GM21737 (cell line): Measurements from ENCODE around the gene MCU.
"Not testable (repeated sequence)": the region's sequence is repeated elsewhere in the genome, so short reads cannot be mapped to it uniquely, and the experiment has no call there.

Experiments
- ATAC-seq: cut with Tn5 transposase; IDR thresholded peaks from one replicate; pipeline ENCODE4 v1.9.1; 2021; ENCODE audit warnings: mild to moderate bottlenecking, moderate library complexity; ENCODE audit not compliant: unreplicated experiment

Gene MCU

DNA sequence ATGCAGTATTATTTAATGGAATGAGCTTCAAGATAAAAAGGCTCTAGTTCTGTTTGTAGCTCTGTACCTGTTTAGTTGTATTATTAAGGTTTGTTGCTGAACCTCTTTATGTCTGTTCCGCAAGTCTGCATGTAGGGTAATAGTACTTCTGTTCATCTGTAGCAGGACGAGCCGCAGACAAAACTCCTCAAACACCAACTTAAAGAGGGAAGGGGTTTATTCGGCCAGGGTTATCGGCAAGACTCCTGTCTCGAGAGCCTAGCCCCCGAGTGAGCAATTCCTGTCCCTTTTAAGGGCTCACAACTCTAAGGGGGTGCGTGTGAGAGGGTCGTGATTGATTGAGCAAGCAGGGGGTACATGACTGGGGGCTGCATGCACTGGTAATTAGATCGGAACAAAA lies 67.0 kb downstream of the MCU start:
- not testable (repeated sequence) for ATAC-seq

DNA sequence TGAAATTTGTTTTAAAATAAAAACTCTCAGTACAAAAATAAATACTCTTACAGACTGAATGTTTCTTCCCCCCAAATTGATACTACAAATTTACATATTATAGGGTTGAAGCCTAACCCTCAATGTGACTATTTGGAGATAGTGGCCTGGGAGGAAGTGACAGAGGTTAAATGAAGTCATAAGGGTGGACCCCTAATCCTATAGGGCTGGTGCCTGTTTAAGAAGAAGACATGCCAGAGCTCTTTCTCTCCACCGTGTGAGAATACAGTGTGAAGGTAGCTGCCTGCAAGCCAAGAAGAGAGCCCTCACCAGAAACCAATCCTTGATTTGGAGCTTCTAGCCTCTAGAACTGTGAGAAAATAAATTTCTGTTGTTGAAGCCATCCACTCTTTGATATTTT lies 67.6 kb downstream of the MCU start:
- ATAC-seq = no peak

DNA sequence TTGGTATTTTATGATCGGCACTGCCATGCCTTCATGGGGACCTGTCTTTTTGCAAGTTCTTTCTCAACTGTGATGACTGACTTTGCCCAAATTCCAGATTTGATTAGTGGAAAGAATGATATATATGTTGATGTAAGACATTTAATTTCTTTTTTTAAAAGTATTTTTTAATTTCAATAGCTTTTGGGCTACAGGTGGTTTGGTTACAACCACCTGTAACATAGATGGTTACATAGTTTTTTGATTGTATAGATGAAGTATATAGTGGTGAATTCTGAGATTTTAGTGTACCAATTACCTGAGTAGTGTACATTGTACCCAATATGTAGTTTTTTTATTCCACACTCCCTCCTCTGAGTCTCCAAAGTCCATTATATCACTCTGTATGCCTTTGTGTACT lies 69.6 kb downstream of the MCU start:
- no peak for ATAC-seq

DNA sequence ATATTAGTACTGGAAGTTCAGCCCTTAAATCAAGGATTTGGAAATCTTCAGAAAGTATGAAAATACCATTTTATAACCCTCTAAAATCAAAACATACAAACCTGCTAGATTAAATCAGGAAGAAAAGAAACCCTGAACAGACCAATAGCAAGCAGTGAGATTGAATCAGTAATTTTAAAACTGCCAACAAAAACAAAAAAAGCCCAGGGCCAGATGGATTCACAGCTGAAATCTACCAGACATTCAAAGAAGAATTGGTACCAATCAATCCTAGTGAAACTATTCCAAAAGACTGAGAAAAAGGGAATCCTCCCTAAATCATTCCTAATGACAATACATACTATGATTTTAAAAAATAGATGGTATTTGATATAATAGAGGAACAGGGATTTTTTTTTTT lies 70.1 kb downstream of the MCU start:
- no peak for ATAC-seq

DNA sequence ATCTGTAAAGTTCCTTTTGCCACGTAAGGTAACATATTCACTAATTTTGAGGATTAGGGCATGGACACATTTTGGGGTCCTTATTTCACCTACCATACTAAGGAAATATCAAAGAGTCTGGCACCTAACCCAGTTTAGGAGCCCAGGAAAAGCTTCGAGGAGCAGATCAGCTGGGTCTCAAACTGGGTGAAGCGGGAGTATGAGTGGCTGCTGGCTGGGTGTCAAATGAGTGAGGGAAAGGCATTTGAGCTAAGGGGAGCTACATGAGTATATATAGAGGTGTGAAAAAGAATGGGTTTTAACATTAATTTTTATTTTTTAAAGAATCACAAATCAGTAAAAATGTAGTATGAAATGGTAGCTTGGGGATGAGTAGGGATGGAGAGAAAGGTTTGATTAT lies 71.3 kb downstream of the MCU start:
- ATAC-seq = no peak

DNA sequence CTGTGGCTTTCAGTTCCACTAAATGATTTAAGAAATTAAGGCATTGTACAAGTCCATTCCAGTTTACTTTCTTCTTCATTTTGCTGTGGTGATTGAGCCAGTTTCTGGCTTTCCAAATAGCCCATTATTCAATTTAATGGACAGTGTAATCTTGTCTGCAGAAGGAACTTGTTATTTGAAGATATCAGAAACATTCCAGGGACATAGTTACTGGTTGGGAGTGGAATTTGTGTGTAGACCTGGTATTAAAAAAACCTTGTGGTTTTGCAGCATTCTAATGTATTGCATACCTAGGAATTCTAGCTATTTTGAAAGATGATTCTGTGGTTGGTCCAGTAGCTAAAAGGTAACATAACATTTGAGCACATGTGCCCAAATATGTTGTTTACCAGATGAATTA lies 72.2 kb downstream of the MCU start:
- no peak for ATAC-seq

DNA sequence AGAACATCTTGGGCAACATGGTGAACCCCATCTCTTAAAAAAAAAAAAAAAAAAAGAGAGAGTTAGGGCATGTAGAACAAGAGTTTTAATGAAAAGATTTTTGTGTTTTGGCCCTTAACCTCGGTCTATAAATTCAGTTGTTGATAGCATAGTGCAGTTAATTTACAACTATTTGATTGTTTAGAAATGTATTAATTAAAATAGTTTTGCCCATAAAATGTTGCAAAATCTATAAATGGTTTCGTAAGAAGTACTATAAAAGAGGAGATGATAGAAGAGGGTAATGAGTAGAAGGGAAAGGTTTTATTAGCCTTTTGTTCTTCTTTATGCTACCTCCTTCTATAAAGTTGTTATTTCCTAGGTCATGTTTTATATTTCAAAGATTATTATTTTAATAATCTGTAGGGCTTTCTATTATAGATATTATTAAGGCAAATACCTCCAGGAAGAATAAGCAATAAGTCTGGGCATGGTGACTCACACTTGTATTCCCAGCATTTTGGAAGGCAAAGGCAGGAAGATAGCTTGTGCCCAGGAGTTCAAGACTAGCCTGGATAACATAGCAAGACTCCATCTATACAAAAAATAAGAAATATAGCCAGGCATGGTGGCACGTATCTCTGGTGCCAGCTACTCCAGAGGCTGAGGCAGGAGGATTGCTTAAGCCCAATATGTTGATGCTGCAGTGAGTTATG lies 73.3 kb downstream of the MCU start:
- ATAC-seq = no peak

DNA sequence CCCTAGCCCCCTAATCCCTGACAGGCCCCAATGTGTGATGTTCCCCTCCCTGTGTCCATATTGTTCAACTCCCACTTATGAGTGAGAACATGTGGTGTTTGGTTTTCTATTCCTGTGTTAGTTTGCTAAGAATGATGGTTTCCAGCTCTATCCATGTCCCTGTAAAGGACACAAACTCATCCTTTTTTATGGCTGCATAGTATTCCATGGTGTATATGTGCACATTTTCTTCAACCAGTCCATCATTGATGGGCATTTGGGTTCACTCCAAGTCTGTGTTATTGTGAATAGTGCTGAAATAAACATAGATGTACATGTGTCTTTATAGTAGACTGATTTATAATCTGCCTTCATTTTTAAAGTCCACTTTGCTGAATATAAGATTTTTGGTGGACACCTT lies 79.3 kb downstream of the MCU start:
- not testable (repeated sequence) for ATAC-seq

DNA sequence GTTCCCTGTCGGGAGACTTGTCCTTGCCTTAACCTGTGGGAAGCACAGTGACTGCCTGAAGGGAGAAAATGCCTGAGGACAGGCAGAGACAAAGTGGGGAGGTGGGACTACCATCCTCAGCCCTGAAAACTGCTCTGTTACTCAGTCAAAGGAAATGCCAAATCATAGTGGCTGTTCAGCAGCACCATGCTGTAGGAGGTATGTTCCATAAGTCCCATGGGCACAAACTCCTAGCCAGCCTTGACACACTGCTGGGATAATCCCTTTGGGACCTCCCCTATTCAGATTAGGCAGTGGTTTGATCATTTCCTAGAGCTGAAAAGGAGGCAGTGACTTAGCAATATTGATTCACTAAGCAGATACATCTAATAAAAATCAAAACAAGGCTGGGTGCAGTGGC lies 80.1 kb downstream of the MCU start:
- no peak for ATAC-seq

DNA sequence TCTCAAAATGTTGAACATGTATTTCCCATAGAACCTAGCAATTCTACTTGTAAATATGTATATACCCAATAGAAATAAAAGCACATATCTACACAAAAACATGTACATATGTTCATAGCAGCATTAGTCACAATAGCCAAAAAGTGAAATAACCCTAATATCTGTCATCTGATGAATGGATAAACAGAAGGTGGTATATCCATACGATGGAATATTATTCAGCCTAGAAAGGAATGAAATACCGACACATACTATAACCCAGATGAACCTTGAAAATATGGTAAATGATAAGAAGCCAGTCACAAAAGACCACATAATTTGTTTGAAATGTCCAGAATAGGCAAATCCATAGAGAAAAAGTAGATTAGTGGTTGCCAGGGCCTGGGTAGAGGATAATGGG lies 87.9 kb downstream of the MCU start:
- ATAC-seq = no peak

DNA sequence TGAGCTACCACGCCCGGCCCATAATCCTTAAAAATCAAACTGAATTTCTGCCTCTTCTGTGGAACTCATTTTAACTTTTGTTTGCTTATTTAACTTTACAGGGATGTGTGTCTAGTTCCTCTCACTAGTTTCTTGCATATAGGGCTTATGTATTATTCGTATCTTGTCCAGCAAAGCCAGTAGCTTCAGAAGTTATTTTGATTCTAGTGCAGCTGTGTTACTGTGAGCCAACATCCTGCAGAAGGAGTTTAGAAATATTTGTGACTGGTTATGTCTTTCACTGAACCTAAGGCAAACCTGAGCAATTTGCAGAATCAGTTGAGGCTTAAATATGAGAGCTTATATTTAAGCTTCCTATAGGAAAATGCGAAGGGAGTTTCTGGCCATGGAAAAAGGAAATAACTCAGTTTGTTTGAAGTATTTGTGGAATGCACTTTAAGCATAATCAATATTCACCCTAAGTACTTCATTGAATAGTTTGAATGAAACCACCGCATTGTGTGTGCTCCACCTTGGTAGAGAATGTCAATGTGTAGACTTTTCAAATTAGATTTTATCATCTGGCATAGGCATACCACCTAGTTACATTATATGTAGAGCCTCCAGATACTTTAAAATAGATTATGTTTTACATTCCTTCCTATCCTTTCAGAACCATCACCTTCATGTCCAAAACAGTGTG lies 90.8 kb downstream of the MCU start:
- no peak for ATAC-seq

DNA sequence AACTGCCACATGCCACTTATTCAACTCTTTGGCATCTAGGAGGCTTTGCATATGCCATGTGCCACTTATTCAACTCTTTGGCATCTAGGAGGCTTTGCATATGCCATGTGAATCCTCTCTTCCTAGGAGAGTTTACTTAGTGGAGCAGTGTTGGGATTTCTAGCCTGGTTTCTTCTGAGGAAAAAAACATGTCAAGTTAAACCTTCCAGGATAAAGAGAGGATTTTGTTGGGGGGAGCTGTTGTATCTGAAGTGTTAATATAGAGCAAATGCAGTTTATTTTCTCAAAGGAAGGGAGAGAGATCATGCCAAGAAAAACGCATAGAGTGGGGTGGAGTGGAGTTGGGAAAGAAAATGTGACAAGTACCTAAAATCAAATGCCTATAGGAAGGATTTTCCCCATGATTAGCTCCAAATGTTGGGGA lies 91.5 kb downstream of the MCU start:
- no peak for ATAC-seq

DNA sequence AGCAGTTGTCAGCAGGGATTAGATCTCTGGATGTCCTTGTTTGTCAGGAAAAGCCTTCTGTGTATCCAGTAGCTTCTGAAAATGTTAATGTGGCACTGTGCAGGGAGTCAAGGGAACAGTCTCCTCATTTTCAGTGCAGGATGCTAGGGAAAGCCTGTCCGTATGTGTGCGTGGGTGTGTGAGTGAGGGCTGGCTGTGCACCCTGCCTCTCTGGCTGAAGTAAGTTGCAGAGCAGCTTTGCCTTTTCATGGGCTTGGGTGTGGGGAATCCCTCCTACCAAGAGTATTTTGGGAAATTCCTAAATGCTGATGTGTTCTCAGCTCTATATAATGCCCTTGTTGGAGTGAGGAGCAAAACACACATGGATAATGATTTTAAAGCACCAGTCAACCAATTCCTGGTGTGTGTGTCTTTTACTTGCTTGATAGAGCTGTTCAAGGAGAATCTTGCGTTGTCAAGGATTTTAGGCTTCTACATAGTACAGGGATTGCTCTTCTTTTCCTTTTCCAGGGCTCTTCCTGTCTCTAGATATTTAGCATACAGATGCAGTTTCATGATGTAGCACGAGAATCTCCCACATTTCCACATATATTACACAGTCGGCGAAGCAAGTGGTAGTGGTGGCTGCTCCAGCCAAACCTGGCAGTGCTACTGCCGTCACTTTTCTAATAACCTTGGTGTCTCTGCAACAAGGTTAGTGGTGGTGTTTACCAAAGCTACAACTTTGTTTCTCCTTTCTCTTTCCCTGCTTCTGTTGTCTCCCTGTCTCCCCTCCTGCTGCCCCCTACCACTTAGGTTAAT lies 92.8 kb downstream of the MCU start:
- ATAC-seq = no peak

DNA sequence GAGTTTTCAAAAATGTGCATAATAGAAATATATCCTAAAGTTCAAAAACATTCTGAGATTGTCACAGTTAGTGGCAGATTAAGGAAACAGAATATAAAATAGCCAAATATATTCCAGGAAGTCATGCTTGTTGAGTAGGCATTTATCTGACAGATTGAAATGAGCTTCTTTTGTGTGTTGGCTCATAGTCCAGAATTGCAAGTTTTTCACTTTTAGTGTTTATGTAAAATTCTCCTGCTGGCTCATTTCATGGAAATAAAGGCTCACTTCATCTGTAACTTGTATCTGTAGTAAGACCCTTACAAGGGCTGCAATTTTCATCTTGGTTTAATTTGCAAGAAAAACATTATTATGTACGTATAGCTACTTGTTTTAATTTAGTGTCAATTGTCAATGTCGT lies 93.5 kb downstream of the MCU start:
- no peak for ATAC-seq

DNA sequence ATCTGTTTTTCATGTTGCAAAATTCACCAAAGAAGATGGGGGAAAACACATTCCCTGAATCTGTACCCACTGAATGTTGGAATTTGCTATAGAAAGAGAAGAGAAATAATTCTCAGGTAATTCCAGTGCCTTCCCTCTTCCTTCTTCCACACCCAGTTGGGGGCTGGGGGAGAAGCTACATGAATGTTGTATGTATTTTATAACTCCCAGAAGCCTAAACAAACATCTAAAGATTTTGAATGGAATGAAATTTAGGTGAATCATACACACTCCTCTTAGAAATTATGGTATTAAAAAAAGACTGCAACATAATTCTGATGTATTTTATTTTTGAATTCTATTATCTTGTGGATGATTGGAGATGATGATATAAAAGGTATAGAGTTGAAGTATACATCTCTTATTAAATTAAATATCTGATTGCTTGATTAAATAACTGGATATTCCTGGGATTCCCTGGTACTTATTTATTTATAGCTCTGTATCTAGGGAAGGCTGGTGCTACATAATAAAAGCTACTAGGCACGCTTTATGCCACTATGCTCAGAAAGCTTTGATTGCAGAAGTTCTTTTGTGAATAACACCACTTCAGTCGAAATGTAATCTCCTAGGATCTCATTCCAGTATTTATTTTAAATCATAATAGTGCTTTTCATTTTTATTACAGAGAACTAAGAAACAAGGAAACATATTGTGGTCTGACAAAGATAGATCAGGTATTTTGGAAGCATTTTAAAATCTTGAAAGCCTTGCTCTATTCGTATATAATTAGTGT lies 98.5 kb downstream of the MCU start:
- no peak for ATAC-seq

DNA sequence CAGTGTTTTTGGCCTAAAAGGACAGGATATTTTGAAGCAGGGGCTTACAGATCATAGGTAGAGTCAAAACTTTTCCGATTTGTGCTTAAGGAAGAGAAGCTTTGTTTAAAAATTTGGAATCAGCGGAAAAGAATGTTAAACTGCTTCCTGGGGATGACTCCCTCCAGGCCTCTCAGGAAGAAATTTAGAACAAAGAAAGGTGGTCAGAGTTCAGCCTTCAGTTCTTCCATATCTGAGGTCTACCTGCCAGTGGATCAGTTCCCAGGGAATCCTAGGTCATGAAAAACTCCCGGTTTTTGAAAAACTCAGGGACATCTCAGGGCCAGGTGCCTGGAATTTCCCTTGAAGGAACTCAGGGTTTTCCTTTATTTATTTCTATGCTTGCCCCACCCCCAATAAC lies 100.3 kb downstream of the MCU start:
- no peak for ATAC-seq

DNA sequence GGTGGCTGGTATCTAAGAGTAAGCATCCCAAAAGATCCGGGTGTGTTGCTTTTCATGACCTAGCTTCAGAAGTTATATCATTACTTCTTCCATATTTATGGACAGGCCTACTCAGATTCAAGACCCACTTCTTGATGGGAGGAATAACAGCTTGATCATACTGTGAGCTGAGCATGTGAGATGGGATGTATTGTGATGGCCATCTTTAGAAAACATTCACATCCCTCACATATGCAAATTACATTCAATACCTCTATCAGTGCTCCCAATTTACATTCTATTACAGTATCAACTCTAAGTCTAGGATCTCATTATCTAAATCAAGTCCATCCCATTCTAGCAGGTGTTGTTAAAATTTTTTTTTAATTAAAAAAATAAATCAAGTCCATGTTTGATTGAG lies 101.8 kb downstream of the MCU start:
- ATAC-seq = no peak

DNA sequence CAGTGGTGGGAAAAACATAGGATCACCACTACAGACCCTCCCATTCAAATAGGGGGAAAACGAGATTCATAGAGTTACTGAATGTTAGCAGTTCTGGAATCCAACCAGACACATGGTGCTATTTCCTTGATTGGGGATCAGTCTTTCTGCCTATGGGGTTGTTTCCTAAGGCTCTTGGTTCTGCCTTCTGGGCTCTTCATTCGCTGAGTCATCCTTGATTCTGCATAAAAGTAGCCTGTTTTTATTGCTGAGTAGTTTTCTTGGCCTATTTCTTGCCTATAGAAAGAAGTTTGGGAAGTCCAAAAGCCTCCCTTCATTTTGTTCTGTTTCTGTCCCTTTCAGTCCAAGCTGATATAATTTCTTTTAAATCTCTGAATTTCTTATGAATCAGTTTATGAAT lies 102.3 kb downstream of the MCU start:
- ATAC-seq = no peak

DNA sequence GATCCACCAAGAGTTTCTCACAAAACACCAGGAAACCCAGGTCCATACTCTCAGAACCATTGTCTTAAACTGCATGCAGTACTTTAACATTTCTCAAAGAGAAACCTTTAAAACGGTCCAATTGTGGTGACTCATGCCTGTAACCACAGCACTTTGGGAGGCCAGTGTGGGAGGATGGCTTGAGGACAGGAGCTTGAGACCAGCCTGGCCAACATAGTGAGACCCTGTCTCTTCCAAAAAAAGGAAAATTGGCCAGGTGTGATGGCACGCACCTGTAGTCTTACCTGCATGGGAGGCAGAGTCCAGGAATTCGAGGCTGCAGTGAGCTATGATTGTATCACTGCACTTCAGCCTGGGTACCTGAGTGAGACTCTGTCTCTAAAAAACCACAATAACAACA lies 104.1 kb downstream of the MCU start:
- no peak for ATAC-seq

DNA sequence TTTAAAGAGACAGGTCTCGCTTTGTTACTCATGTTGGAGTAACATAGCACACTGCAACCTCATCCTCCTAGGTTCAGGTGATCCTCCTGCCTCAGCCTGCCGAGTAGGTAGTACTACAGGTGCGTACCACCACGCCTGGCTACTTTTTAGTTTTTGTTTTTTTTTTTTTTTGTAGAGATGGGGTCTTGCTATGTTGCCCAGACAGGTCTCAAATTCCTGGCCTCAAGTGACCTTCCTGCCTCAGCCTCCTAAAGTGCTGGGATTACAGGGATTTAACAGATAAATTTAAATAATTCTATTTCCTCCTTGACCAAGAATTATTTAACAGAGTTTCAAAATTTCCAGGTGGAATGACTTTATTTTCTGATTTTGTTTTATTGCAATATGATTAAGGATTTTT lies 104.6 kb downstream of the MCU start:
- ATAC-seq = no peak

DNA sequence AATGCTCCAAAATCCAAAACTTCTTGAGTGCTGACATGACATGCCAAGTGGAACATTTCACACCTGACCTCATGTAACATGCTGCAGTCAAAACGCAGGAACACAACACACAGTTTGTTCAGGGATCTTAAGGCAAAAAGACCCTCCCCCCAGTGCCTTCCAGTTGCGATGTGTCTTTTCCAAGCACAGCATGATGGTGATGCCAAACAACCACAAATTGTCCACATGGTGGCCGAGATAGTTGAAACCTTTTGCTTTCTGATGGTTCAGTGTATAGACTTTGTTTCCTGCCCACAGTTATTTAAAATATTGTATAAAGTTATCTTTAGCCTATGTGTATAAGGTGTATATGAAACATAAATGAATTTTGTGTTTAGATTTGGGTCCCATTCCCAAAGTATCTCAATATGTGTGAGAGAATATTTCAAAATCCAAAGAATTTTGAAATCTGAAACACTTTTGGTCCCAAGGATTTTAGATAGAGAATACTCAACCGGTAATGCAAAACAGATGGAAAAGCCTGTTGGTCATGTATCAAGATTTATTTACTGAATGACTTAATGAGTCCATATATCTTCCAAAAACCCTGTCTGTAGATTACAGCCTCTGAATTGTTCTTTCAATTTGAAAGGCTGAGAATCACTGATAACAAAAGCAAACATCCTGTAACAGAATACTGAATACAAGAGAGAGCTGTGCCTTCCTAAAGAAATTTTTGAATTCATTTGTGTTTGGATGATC lies 108.2 kb downstream of the MCU start:
- no peak for ATAC-seq
